ENCODE results near the gene TMEM38B.

GRCh38 chr9:105737205-105737604 lies 42.9 kb downstream of the TMEM38B start:
- TF ChIP-seq, protein P1, sequence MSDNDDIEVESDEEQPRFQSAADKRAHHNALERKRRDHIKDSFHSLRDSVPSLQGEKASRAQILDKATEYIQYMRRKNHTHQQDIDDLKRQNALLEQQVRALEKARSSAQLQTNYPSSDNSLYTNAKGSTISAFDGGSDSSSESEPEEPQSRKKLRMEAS (IDR thresholded peaks at IDR 0.05; ENCODE audit: insufficient read depth, insufficient read length), result no peak
- no peak for TF ChIP-seq POLR2AphosphoS5 (IDR thresholded peaks at IDR 0.05; ENCODE audit: insufficient read depth, low read depth, low read length)
- TF ChIP-seq MYC (IDR thresholded peaks at IDR 0.05; ENCODE audit: low read depth, low read length), result no peak
